GM20000 (cell line): ENCODE data around the gene INTS1.

ENCODE experiments used
- DNase-seq: peaks from one replicate; pipeline ENCODE4 v3.0.0; 2012; ENCODE audit warnings: low spot score
- TF ChIP-seq, protein P1 (sequence below): IDR thresholded peaks from 2 replicates; pipeline ENCODE4 v1.5.1; 2012; ENCODE audit warnings: mild to moderate bottlenecking, control low read depth; ENCODE audit errors: extremely low read depth, missing control alignments

INTS1 gene

DNA sequence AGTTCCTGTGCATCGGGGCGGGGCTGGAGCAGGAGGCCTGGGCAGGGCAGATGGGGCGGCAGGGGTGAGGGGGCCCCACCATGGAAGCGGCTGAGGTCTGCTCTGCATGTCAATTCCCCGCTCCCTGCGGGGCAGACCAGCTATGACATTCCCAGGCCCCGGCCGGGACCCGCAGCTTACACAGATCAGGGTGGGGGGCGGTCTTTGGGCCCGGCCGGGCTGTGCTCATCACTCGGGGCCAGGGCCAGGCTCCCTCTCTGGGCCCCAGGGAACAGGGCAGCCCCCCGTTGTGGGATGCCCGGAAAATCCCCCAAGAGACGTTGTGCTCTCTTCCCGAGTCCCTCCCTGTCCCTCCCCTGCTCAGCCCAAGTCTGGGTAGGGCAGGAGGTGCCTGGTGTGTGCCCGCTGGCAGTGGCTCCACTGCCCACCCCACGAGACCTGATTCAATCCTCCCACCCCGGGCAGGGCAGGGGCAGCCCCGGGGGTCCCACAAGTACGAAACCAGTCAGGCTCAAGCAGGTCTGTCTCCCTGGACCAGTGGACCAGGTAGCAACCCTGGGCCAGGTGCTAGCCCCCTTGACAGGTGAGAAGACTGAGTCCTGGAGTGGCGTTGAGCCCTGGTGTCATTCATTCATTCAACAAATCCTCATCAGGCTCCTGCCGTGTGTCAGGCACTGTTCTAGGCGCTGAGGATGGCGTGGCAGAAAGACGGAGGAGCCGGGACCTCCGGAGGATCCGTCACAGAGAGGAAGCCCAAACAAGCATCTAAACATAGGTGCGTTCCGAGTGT is 73.9 kb downstream of the INTS1 start:
- TF ChIP-seq, protein P1, sequence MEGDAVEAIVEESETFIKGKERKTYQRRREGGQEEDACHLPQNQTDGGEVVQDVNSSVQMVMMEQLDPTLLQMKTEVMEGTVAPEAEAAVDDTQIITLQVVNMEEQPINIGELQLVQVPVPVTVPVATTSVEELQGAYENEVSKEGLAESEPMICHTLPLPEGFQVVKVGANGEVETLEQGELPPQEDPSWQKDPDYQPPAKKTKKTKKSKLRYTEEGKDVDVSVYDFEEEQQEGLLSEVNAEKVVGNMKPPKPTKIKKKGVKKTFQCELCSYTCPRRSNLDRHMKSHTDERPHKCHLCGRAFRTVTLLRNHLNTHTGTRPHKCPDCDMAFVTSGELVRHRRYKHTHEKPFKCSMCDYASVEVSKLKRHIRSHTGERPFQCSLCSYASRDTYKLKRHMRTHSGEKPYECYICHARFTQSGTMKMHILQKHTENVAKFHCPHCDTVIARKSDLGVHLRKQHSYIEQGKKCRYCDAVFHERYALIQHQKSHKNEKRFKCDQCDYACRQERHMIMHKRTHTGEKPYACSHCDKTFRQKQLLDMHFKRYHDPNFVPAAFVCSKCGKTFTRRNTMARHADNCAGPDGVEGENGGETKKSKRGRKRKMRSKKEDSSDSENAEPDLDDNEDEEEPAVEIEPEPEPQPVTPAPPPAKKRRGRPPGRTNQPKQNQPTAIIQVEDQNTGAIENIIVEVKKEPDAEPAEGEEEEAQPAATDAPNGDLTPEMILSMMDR = no peak
- no peak for DNase-seq

GRCh38 chr7:1428941-1429501 is 75.2 kb downstream of the INTS1 start:
- TF ChIP-seq, protein P1 = no peak
- no peak for DNase-seq

DNA sequence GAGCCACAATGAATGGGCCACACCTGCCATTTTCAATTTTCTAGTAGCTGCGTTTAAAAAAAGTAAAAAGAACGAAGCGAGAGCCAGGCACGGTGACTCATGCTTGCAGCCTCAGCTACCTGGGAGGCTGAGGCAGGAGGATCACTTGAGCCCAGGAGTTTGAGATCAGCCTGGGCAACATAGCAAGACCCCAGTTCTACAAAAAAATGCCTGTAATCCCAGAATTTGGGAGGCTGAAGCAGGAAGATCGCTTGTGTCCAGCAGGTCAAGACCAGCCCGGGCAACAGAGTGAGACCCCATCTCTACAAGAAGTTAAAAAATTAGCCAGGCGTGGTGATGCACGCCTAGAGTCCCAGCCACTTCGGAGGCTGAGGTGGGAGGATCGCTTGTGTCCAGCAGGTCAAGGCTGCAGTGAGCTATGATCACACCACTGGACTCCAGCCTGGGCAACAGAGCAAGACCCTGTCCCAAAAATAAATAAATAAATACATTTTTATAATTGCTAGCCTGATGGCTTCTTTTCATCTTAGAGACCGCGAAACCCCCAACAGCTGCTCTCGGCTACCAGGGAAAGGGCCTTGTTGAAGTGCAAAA is 77.0 kb downstream of the INTS1 start:
- TF ChIP-seq, protein P1 = no peak
- DNase-seq = no peak

- no peak for DNase-seq
- TF ChIP-seq, protein P1 = no peak
Measured at GRCh38 chr7:1426474-1426873, 77.7 kb downstream of the INTS1 start.

DNA sequence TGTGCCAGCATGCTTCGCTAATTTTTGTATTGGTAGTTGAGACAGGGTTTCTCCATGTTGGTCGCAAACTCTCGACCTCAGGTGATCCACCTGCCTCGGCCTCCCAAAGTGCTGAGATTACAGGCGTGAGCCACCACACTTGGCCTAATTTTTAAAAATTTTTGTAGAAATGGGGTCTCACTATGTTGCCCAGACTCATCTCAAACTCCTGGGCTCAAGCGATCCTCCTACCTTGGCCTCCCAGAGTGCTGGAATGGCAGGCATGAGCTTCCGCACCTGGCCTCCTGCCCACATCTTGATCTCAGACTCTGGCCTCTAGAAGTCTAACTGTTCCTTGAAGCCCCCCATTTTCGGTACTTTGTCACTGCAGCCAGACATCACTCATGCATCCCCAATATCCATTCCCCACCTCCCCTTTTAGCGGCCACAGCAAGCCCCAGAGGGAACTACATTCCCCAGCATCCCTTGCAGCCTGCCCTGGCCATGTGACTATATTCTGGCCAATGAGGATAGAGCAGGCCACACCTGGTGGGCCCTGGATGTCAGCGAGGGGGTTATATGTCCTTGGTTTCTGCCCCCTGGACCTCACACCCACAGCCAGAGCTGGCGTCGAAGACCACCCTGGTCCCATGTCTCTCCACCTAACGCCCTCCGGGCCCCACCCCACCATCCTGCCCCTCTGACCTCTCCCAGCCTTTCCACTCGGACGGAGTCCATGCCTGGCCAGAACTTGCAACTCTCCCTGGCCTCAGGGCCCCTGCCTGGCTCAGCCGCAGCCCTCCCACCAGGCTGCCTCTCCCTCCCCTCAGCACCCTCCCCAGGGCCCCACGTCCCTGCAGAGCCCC is 78.7 kb downstream of the INTS1 start:
- DNase-seq = no peak
- TF ChIP-seq, protein P1 = no peak

GRCh38 chr7:1424041-1424440 is 80.1 kb downstream of the INTS1 start:
- TF ChIP-seq, protein P1 = no peak
- no peak for DNase-seq
